ENCODE results near the gene CCNL1. TPM values are rescaled to one million over a fixed set of nuclear protein-coding genes. Genes with fewer than 3 reads are reported as not detected.

CCNL1 gene
- total RNA-seq, 4 donors from 2014 or later = 173 to 308 (median 197) TPM

DNA sequence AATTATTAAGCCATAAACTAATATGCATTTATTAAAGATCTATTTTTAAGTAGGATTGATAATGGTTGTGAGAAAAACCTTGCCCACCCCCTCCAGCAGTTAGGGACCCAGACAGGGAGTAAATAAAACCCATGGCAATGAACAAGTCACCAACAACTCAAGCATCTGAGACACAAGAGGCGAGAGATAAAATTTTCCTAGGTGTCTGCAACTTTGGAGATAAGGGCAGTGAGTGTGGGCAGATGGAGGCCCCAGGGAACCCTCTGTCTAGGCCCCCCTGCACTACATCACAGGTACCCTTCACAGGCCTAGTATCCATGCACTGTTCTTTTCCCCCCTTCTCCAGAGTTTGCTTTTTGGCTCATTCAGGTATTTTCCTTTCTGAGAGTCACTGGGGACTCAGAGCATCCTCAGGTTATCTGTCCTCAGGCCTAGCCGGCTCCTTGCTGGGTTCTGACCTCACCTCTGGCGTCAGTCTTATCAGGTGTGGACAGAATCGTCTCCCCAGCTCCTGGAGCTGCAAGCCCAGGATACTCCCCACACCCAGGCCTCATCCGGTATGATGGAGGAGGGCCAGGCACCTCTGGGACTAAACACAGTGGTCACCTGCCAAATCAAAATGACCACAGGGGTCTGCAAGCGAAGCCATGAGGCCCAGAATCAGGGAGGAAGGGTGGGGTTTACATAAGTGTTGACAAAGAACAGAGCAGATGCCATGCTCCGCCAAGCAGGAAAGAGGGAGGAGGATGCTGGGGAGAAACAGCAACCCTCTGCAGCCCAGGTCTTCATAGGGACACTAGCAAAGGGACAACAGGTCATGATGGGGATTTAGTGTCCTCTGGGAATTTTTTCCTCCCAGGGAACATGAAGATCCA is 50.4 kb downstream of the CCNL1 start:
- TF ChIP-seq, protein P1, sequence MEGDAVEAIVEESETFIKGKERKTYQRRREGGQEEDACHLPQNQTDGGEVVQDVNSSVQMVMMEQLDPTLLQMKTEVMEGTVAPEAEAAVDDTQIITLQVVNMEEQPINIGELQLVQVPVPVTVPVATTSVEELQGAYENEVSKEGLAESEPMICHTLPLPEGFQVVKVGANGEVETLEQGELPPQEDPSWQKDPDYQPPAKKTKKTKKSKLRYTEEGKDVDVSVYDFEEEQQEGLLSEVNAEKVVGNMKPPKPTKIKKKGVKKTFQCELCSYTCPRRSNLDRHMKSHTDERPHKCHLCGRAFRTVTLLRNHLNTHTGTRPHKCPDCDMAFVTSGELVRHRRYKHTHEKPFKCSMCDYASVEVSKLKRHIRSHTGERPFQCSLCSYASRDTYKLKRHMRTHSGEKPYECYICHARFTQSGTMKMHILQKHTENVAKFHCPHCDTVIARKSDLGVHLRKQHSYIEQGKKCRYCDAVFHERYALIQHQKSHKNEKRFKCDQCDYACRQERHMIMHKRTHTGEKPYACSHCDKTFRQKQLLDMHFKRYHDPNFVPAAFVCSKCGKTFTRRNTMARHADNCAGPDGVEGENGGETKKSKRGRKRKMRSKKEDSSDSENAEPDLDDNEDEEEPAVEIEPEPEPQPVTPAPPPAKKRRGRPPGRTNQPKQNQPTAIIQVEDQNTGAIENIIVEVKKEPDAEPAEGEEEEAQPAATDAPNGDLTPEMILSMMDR (IDR thresholded peaks at IDR 0.05; ENCODE audit: low read depth) = no peak

DNA sequence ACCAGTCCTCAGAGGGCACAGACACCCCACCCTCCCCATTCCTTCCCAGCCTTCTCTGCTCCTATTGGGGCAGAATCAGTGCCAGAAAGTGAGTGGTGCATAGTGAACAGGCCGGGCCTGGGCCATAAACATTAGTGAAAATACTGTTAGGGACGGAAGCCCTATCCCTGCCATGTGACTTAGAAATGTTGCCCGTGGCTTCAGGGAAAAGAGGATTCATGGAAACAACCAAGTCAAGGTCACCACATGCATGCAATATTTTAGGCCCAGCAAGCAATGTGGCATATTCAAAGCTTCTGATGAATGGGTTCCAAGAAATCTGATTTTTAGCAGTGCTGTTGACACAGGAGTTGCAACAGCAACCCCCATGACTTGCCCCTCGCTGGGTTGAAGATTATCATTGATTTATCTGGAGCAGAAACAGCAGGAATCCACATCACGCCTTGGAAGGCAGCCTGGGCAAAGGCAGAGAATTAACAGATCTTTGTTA is 52.3 kb downstream of the CCNL1 start:
- TF ChIP-seq, protein P1 (IDR thresholded peaks at IDR 0.05; ENCODE audit: low read depth) = no peak

DNA sequence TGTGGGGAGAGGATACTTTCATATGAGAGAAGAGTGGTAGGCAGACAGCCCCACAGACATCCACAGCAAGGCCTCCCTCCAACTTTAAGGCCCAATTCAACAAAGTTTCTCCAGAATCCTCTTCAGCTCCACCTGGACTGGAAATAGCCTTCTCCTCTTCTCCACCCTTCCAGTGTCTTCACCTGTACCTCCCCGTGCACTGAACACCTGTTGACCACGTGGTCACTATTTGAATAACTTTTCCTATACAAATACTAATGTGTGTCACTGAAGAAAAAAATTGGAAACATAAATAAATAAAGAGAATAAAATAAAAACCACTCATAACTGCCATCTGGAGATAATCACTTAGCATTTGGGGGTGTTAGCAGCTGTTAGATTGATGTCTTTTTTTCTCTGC is 52.9 kb downstream of the CCNL1 start:
- TF ChIP-seq, protein P1 (IDR thresholded peaks at IDR 0.05; ENCODE audit: low read depth) = no peak

DNA sequence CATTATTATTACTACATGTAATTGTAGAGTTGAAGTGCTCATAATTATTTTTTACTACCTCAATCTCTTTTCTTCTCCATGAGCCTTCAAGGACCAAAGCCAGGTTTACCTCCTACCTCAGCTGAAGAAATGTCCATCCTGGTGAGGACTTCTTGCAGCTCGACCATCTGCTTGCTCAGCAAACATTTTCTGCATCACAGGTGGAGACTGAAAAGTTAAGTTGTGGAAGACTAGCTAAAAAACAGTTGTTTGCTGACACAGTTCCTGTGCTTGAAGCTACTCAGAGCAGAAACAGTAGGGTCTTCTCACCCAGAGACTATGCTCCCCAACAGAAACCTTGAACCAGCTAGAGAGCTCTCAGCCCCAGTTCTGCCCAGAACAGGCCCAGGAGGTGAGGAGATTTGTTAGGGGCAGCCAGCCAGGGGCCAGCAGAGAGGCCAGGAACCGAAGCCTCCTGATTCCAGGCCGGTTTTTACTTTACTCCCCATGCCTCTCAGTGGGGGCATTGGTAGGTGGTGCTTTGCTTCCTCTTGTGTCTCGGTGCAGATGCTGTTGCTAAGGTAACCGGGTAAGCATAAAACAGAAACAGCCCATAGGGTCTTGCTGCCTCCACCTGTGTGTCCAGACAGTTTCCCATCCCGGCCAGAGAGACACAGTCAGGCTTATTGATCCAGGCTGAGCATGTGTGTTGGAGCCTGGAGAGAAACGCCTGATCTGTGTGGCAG is 54.9 kb downstream of the CCNL1 start:
- TF ChIP-seq, protein P1 (IDR thresholded peaks at IDR 0.05; ENCODE audit: low read depth) = no peak

DNA sequence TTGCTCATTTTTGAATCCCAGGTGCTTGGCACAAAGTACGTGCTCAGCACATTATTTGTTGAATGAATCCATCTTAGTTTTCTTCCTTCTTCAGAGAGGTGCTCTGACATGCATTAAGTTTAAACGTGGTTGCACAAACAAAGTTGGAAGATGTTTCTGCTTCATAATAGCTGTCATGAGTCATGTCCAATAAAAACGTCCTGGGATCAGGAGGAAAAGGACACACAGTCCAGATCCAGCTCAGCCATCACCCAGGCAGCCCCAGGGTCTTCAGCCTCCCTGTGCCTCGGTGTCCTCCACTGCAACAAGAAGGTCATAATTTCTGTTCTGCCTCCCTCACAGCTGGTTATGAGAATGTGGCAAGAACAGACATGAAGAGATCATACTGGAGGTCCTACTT is 55.4 kb downstream of the CCNL1 start:
- TF ChIP-seq, protein P1 (IDR thresholded peaks at IDR 0.05; ENCODE audit: low read depth) = no peak

DNA sequence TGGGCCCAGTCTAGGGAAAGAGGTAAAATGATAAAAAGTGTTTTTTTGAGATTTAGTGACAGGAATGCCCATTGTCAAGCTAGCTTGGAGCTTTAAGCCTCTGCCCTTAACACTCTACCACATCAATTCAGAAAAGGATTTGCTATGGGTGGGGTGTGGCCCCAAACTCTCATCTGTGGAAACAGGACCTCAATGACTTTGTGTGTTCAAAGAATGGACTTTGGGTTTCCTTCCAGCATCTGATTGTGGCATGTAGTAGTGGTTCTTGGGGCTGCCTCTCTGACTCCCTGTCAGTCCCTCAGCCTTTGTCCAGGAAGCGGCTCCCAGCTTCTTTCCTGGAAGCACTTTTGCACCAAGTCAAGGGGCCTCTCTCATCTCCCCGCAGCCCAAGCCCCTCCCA is 56.1 kb downstream of the CCNL1 start:
- TF ChIP-seq, protein P1 (IDR thresholded peaks at IDR 0.05; ENCODE audit: low read depth) = no peak

DNA sequence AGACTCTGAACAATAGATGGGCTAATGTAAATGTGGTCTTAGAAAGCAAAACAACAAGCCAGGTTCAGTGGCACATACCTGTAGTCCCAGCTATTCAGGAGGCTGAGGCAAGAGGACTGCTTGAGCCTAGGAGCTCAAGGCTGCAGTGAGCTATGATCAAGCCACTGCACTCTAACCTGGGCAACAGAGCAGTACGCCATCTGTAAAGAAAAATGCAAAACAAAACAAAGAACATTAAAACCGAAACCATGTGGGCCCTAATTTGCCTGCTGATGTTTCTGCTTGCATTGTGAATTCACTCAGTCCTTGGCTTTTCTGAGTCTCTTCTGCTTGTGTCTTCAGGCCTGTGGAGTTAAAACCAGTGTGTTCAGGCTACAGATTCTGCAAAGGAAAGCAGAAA is 56.7 kb downstream of the CCNL1 start:
- TF ChIP-seq, protein P1 (IDR thresholded peaks at IDR 0.05; ENCODE audit: low read depth) = no peak

Measured in subcutaneous adipose tissue (tissue), 4 donors.